Upper lobe of right lung (tissue), 1 donor: ENCODE data around the gene OPCML. TPM values are rescaled to one million over a fixed set of nuclear protein-coding genes. Genes with fewer than 3 reads are reported as not detected.

Source experiments
- ATAC-seq: fragments of 200-7000 bp; cut with Tn5 transposase; one replicate; pipeline ENCODE4 v1.9.1; 2020; ENCODE audit warnings: mild to moderate bottlenecking, moderate library complexity
- DNase-seq: peaks from one replicate; pipeline ENCODE4 v3.0.0-alpha.2; 2020
- H3K27ac ChIP-seq: fragments of 200-600 bp; one replicate; pipeline ENCODE4 v1.8.0; 2022
- H3K27me3 ChIP-seq: fragments of 200-600 bp; one replicate; pipeline ENCODE4 v1.8.0; 2022; ENCODE audit warnings: mild to moderate bottlenecking
- H3K36me3 ChIP-seq: fragments of 200-600 bp; one replicate; pipeline ENCODE4 v1.8.0; 2022
- H3K4me1 ChIP-seq: fragments of 200-600 bp; one replicate; pipeline ENCODE4 v1.8.0; 2022
- H3K4me3 ChIP-seq: fragments of 200-600 bp; one replicate; pipeline ENCODE4 v1.8.0; 2022; ENCODE audit warnings: mild to moderate bottlenecking
- H3K9me3 ChIP-seq: fragments of 200-600 bp; one replicate; pipeline ENCODE4 v1.8.0; 2022
- CTCF ChIP-seq: fragments of 200-600 bp; IDR thresholded peaks from one replicate; pipeline ENCODE4 v1.8.0; 2022; ENCODE audit warnings: antibody characterized with exemption
- intact Hi-C: fragments of 100-400 bp; cut with DNase I; formaldehyde crosslinking; loops from one replicate; pipeline ENCODE4 v1.11.0; 2022
- total RNA-seq: library from RNA; stranded (reverse); fragmentation: NEBNext Ultra II Directional; extraction: Animal tissue kit (Norgen Biotek cat#: 25700); gene quantifications from one replicate; pipeline ENCODE4 v1.2.1, GENCODE V29; 2021
- donor health status: DM: no; HTN: yes; CAD: no; lungs with severe emphysema.

Gene OPCML
- total RNA-seq, 1 donor from 2014 or later, result not detected

- DNase-seq (no peak), ATAC-seq (no peak)
- H3K4me3 ChIP-seq, result no peak overlapping the region
- H3K27me3 ChIP-seq, result no peaks in the 10 kb centered on the region
- H3K4me1 ChIP-seq, result no peaks in the 10 kb centered on the region
- intact Hi-C loops, result no loop called here
- H3K27ac ChIP-seq, result no peak overlapping the region
- no peaks in the 10 kb centered on the region for H3K36me3 ChIP-seq
- no peak for TF ChIP-seq CTCF
- no peaks in the 10 kb centered on the region for H3K9me3 ChIP-seq
Measured at GRCh38 chr11:132874638-132875037, 657.7 kb downstream of the OPCML start.

- no peak for ATAC-seq
- no peak for DNase-seq
- TF ChIP-seq CTCF, result no peak
- no peaks in the 10 kb centered on the region for H3K4me1 ChIP-seq
- H3K27ac ChIP-seq, result no peak overlapping the region
- no peaks in the 10 kb centered on the region for H3K36me3 ChIP-seq
- H3K9me3 ChIP-seq, result no peaks in the 10 kb centered on the region
- intact Hi-C loops, result no loop called here
- no peak overlapping the region for H3K4me3 ChIP-seq
- no peaks in the 10 kb centered on the region for H3K27me3 ChIP-seq
Measured at GRCh38 chr11:132873841-132874240, 658.5 kb downstream of the OPCML start.

GRCh38 chr11:132872211-132872610, 660.1 kb downstream of the OPCML start:
- no peak for TF ChIP-seq CTCF
- intact Hi-C loops, result no loop called here
- no peak for ATAC-seq

GRCh38 chr11:132866783-132867545, 665.3 kb downstream of the OPCML start:
- intact Hi-C loops, result no loop called here
- no peak for DNase-seq
- Histone ChIP-seq H3K27ac (no peak overlapping the region), H3K36me3 (no peaks in the 10 kb centered on the region), H3K27me3 (no peaks in the 10 kb centered on the region), H3K4me3 (no peak overlapping the region), H3K9me3 (no peaks in the 10 kb centered on the region), H3K4me1 (no peaks in the 10 kb centered on the region)
- TF ChIP-seq CTCF, result no peak
- ATAC-seq, result no peak

More at GRCh38 chr11:132872211-132872610, 660.1 kb downstream of the OPCML start:
- Histone ChIP-seq H3K27me3 (no peaks in the 10 kb centered on the region), H3K4me1 (no peaks in the 10 kb centered on the region), H3K36me3 (no peaks in the 10 kb centered on the region), H3K9me3 (no peaks in the 10 kb centered on the region), H3K4me3 (no peak overlapping the region), H3K27ac (no peak overlapping the region)
- DNase-seq, result no peak

- Histone ChIP-seq H3K36me3 (no peaks in the 10 kb centered on the region), H3K27me3 (no peaks in the 10 kb centered on the region), H3K9me3 (no peaks in the 10 kb centered on the region), H3K4me3 (no peak overlapping the region), H3K4me1 (no peaks in the 10 kb centered on the region), H3K27ac (no peak overlapping the region)
- intact Hi-C loops, result no loop called here
- no peak for TF ChIP-seq CTCF
- no peak for ATAC-seq
- DNase-seq, result no peak
Measured at GRCh38 chr11:132865623-132866022, 666.7 kb downstream of the OPCML start.
